Stimulated activated CD8-positive, alpha-beta memory T cell treated with anti-CD3 and anti-CD28 coated beads, Interleukin-4, amount 100 ng/mL, for 24 hours (primary cell): ENCODE results near the gene SNW1.
A peak's percentile ranks its signal among the peaks of the same experiment; 100 is the strongest.
"Not testable (repeated sequence)": the region's sequence is repeated elsewhere in the genome, so short reads cannot be mapped to it uniquely, and the experiment has no call there.

Experiments used
- DNase-seq: peaks from one replicate; pipeline ENCODE4 v3.0.0-alpha.2; 2020; ENCODE audit warnings: low read depth

The SNW1 gene

DNA sequence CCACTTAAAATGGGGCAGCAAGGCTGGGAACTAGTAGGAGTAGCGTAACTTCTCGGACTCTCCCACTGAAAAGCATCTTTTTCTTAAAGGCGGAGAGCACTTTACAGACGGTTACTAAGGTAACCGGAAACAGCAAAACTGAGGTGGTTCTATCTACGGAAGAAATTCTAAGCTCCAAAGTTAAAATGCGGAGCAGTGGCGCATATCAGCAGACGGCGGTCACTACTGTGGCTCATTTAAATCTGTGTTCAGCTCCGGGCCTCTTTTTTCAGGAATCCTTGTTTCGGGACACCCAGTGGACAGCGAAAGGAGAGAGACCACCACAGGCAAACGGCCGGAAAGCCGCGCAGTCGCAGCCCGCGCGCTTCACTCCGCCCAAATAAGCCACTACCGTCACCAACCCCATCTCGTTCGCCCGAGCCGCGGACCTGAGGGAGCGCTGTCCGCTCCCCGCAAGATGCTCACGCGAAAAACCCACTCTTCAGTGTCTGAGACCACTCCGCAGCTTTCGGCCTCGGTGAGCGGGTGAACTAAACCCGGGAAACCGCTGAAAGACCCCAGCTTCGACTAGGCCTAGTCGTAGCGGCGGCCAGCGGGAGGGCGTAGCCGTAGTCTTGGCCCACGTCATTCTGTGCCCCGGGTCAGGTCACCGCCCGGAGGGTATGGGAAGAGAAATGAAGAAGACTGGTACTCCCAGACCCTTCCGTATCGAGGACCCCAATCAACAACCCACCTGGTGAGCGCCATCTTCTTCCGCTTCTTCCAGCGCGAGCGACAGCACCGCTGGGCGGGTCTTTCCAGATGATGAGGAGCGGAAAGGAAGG, at the start of gene SNW1:
Gene SNW1 (minus strand): TSS at position 776 of the 824 bp plus-strand sequence. CDS start 29 bp downstream, at position 747.
- DNase-seq: peak; percentile 85

DNA sequence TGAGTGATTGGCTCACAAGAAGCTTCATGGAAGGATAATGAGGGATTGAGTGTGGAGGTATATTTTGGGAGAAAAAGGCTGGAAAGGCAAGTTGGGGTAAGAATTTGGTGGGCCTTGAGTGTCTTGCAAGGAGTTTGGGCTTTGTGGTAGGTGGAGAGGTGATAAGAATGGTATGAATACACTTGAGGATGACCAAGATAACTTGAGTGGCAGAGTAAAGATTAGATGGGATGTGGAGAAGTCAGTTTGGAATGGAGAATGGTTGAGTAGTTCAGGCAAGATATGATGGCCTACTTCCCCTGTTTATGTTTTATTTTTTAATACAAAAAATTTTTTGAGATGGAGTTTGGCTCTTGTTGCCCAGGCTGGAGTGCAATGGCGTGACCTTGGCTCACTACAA, 48.1 kb upstream of the SNW1 start:
- DNase-seq: no peak

DNA sequence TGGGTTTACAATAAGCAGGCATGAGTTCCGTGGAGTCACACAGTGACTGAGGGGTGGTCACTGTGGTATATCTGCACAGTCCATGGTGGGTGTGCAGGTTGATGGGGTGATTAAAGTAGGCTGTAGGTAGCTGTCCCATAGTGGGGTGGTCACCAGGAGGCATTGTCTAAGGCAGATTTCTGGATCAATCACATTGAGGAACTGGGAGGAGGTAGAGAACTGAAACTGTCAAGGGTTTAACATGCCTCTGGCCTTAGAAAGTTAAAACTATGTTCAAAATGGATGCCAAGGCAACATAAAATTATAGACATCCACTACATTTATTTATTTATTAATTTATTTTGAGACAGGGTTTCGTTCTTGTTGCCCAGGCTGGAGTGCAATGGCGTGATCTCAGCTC, 47.3 kb upstream of the SNW1 start:
- DNase-seq: no peak

DNA sequence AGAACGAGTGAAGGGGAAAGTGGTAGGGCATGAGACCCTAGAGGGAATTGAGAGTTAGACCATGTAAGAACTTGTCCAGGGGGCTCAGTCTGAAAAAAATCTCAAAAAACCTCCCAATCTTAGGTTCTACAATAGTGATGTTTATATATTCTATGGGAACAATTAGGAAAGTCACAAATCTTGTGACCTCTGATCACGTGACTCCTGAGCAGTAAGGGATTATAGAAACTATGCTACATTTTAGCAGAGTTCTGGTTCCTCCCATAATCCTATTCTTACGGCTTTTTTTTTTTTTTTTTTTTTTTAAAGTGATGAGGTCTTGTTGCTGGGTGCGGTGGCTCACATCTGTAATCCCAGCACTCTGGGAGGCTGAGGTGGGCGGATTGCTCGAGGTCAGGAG, 44.8 kb upstream of the SNW1 start:
- no peak for DNase-seq

DNA sequence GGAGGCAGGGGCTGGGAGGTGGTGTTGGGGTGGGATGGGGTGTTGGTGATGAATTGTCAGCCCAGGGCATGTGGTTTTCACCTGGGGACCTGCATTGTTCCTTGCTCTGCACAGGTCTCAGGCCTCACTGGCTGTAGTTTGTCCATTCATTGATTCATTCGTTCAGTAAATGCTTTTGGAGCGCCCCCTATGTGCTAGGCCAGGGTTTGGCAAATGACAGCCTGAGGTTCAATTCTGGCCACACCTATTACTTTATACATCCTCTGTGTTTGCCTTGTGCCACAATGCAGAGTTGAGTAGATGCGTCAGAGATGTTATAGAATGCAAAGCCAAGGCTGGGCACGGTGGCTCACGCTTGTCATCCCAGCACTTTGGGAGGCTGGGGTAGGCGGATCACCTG, 43.6 kb upstream of the SNW1 start:
- DNase-seq: no peak

DNA sequence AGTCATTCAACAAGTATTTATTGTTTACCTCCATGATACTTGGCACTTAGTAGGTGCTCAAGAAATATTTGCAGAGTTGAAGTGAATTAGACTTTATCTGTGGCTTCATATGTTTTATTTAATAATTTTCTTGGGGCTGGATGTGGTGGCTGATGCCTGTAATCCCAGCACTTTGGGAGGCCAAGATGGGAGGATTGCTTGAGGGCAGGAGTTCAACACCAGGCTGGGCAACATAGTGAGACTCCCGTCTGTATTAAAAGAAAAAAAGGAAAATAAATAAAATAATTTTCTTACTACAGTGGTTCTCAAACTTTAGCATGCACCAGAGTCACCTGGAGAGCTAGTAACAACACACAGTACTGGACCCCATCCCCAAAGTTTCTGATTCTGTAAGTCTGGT, 39.9 kb upstream of the SNW1 start:
- no peak for DNase-seq

DNA sequence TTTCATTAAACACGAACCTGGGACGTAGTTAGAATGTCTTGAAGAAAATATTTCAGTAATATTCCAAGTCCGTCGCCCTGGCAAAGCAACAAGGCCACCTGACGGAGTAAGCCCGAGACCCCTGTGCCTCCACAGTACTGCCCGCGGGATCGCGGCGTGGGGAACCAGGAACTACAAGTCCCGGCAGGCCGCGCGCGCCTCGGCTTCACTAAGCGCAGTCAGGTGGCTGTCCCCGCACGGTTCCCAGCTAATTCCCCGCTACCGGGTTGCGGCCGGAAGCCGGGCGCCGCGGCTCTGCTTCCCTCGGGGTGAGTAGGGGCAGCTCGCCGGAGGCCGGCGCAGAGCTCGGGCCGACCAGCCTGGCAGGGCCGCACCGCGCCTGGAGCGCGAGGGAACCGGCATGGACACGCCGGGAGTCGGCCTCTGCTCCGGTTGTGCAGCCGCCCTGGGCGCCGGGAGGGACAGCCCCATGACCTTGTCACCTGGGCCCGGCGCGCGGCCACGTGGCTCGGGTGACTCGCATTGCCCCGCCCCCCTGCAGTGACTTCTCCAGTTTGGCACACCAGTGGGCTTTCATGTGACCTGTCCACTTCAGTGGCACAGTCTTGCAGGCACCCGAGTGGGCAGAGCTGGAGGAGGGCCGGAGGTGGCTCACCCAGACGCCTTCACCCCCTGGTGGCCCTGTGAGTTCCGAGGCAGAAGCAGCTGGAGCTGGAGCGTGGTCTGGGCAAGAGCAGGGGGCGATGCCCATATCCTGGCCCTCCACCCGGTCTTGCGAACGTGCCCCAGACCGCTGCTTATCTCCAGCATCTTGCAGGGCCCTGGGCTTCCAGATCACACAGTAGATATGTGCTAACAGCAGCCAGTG, 39.1 kb upstream of the SNW1 start, which contains the start of gene ADCK1:
Gene ADCK1 (plus strand): TSS at position 247 of the 868 bp plus-strand sequence. CDS start 18,870 bp downstream, outside the sequence.
- DNase-seq: peak; percentile 81

DNA sequence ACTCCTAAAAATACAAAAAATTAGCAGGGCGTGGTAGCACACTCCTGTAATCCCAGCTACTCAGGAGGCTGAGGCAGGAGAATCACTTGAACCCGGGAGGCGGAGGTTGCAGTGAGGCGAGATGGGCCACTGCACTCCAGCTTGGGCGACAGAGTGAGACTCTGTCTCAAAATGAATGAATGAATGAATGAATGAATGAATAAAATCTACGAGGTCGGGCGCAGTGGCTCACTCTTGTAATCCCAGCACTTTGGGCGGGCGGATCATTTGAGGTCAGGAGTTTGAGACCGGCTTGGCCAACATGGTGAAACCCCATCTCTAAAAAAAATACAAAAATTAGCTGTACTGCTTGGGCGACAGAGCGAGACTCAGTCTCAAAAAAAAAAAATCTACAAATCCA, 38.5 kb upstream of the SNW1 start:
- DNase-seq: not testable (repeated sequence)

DNA sequence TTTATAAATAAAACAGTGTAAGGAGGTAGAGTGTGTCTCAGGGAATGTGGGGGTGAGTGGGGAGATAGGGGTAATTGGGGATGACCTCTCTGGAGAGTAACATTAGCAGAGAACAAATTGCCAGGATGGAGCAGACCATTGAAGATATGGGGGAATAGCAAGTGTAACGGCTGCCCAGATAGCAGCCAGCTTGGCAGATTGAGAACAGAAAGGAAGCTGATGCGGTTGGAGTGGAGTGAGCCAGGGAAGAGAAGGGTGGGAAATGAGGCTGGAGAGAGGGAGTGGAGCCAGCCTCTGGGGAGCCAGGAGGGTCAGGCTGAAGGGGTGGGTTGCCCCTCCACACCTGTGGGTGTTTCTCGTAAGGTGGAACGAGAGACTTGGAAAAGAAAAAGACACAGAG, 33.4 kb upstream of the SNW1 start:
- no peak for DNase-seq

DNA sequence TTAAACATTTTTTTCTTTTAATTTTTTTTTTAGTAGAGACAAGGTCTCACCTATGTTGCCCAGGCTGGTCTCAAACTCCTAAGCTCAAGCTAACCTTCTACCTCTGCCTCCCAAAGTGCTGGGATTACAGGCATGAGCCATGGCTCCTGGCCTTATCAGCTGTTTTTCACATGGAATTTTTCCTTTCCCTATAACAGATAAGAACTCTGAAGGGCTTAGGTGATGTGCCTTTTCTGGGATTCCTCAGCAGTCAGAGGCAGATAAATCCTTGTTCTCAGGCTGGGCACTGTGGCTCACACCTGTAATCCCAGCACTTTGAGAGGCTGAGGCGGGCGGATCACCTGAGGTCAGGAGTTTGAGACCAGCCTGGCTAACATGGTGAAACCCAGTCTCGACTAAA, 32.3 kb upstream of the SNW1 start:
- DNase-seq: not testable (repeated sequence)

DNA sequence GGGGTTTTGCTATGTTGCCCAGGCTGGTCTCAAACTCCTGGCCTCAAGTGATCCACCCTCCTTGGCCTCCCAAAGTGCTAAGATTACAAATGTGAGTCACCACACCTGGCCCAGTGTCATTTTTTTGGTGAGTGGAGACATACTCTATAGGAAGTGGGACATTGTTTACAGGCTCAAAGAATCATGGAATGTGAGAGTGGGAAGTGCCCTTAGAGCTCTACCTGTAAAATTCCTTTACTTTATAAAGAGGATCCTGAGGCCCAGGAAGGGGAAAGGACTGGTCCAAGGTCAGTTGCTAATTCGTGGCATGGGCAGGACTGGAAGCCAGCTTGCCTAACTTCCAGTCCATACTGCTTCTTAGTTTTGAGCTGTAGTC, 30.3 kb upstream of the SNW1 start:
- no peak for DNase-seq

DNA sequence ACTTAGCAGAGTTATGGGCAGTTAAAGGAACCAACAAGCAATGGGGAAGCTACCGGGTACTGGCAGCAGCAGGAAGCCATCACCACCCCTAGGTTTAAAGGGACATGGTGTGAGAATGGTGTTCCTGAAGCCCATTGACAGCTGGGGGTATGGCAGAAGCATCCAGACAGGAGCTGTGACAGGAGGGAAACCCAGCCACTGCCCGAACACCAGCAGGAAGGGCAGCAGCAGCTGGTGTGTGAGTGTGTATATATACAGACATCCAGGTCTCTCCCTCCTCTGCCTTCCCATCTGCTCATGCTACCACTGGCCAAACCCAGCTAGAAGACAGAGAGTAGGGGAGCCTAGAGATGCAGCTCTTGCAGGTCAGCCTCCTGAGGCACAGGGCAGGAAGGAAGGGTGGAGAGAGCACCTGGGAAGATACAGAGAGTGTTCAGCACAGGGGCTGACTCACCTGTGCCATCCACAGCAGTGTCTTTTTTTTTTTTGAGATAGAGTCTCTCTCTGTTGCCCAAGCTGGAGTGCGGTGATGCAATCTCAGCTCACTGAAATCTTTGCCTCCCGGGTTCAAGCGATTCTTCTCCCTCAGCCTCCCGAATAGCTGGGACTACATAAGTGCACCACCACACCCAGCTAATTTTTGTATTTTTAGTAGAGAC, 29.7 kb upstream of the SNW1 start:
- DNase-seq: no peak

DNA sequence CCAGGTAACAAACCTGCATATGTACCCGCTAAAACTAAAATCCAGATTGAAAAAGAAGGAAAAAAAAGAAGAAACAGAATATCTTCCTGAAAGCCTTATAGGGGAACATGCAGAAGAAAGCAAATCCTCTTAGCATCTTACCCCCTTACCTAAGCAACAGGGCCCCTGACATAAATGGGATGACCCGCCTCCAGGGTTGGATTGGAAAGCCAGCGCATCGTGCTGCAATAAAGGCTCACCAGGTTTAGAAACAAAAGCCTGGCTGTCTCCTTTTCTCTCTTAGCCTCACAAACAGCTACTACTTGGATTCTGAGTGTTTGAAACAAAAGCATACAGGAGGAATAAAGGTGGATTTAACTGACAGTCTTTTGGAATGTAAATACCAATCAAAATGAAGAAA, 25.2 kb upstream of the SNW1 start:
- no peak for DNase-seq

DNA sequence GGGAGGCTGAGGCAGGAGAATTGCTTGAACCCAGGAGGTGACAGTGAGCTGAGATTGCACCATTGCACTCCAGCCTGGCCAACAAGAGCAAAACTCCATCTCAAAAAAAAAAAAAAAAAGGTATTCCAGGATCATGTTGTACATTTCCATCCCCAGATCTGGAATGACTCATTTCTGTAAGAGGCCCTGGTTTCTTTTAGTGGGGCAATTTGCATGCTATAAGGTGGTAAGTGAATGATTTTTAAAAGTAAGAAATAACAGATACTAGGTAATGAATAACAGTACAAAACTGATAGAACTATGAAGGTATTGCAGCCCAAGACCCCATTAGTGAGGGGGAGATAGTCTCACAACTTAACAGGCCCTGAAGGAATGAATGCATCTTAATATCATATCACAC, 21.2 kb upstream of the SNW1 start:
- DNase-seq: no peak

DNA sequence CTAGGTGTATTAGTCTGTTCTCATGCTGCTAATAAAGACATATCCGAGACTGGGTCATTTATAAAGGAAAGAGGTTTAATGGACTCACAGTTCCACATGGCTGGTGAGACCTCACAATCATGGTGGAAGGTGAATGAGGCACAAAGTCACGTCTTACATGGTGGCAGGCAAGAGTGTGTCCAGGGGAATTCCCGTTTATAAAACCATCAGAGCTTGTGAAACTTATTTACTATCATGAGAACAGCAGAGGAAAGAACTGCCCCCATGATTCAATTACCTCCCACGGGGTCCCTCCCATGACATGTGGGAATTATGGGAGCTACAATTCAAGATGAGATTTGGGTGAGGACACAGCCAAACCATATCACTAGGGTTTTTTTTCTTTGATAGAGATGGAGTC, 13.0 kb upstream of the SNW1 start:
- not testable (repeated sequence) for DNase-seq

DNA sequence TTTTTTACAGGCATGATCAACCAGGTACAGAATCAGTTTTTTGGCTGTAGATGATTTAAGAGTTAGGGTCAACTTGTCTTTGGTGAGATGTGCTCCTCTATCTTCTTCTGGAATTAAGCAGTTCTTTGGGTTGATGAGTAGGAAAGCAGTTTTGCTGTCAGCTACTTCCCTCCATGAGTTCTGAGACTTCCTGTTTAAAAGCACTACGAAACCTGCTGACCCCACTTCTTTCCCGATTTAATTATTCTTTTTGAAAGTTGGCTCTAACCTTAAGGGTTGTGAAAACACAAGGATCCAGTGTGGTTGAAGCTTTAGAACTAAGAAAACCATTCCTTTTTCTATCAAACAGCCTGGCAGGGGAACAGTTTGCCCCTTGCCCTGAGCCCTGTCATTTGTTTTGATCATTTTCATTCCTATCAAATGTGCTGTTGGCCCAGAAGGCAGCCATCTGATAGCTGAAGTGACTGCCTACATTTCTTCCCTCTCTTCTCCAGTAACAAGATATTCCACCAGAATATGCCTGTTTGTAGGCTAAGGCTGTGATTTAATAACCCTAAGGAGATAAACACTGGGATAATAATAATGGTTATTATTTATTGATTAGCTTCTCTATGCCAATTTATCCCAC, 7.6 kb upstream of the SNW1 start:
- DNase-seq: not testable (repeated sequence)

DNA sequence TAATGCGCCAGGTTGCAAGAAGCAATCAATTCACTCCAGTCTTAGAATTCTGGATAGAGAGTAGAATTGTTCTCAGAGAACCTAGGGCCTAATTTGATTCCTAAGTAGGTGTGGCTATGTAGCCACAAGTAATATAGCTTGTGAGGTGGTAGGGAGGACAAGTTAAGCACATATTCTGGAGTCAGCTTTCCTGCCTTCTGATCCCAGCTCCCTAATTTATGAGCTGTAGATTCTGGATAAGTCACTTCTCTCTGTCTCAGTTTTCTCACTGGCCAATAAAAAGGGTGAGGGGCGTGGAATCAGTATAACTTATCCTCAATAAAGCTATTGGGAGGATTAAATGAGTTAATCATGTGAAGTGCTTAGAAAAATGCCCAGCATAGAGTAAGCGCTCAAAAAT, 3.0 kb upstream of the SNW1 start:
- no peak for DNase-seq

DNA sequence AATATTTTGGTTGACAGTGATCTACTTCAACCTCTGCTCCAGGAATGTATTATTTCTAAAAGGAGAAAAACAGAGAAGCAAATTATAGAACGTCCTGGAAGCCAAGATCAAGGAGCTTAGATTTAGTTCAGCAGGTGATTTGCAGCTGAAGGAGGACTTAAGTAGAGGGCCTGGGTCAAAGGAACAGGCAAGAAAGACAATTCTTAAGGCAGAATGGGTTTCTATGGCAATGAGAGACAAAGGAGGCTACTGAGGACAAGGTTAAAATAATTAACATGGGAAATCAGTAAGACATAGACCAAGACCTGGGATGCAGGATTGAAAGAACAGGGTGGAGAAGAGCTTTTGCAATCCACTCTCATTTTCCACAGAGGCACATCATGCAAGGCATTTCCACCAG, 2.4 kb upstream of the SNW1 start:
- no peak for DNase-seq

DNA sequence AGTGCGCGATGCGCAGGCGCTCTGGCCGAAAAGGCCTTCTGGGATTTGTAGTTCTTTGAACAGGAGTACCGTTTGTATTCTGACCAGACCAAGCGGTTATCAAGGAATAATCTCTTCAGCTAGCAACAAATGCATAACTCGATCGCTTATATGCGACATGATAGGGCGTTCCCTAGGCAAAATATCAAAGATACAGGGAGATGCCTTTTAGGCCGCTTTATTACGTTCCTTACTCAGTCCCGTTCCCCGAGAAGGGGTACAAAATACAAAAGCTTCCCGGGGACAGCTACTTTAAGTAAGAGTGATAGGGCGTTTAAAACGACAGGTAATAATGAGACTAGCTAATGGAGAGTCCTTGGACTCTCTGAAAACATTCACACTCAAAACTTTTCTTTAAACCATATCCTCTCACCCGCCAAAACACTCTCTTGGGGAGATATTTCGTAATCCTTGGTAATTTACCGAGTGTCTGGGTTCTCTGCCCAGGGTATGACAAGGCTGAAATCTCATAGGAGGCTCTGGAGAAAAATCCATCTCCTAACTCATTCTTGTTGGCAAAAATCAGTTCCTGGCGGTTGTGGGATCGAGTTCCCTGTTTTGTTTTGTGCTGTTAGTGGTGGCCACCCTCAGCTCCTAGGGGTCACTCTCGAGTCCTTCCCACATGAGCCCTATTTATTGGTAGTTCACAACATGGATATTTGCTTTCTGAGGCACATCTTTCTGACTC, 412 bp upstream of the SNW1 start:
- DNase-seq: no peak

DNA sequence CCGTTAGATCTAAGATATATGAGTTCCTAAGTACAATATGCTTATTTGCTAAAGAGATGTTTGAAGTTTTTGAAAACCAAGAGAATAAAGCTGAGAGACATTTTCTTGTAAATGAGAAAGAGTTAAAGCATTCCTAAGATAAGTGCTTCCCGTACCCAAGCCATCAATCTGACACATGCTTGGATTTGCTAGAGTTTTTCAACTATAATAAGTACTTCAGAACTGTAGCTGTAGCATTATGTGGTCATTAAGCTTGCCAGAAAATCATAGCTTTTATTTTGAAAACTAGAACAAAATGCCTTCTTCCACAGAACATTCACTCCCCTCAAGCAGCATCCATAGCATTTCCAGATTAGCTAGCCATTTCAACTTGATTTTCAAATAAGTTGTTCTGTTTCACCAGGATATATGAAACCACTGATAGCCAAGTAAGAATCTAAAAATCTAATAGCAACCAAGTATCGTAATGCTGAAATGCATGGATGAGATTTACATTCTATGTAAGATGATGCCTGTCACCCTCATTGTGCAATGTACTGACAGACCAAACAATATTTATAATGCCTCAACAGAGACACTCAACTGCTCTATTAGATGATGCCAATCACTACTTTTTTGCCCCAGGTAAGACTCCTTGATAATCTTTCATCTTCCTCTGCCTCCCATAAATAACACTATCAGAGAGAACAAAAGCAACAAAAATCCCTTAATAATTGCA, 8.0 kb downstream of the SNW1 start:
- no peak for DNase-seq

DNA sequence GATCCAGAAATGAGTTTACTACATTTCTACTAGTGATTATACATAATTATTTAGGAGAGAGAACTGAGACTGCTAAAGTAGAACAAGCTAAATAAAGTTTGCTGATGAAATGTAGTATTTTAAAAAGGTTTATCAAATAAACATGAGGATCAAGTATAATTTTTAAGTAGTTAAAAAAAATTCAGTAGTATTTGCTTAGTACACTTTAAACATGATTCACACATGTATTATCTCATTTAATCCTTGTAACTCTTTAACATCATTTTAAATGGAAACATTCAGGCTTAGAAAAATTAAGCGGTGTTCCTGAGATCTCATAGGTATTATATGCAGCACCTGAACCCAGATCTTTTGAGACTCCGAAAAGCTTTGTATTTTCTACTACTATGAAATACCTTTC, 8.7 kb downstream of the SNW1 start:
- DNase-seq: no peak
